ENCODE results near the gene DDT. TPM values are rescaled to one million over a fixed set of nuclear protein-coding genes. Genes with fewer than 3 reads are reported as not detected.
"Not testable (repeated sequence)": the region's sequence is repeated elsewhere in the genome, so short reads cannot be mapped to it uniquely, and the experiment has no call there.

The DDT gene
- total RNA-seq, 1 experiment from 2014 or later = 101 TPM

DNA sequence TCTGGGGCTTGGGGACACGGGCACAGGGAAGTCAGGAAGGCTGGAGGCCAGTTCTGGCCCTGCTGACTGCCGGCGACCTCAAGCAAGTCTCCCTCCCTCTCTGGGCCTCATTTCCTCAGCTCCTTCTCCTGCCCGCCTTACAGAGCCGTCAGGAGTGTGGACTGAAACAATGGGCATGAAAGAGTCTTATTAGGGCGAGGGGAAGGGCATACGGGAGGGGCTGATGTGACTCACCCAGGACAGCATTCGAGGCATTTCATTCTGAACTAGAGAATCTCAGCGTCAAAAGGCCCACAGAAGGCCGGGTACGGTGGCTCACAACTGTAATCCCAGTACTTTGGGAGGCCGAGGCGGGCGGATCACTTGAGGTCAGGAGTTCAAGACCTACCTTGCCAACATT is 34.1 kb downstream of the DDT start:
- intact Hi-C loops (cut with micrococcal nuclease; ENCODE audit: unreplicated experiment); H3K4me3 Mint-ChIP-seq (ENCODE audit: low read depth, unreplicated experiment); CTCF ChIA-PET; H3K9me3 Mint-ChIP-seq (ENCODE audit: low read depth, unreplicated experiment); H3K27ac Mint-ChIP-seq (ENCODE audit: unreplicated experiment); DNase-seq; H3K27me3 Mint-ChIP-seq (ENCODE audit: unreplicated experiment); BruUV-seq (replicated peaks); H3K36me3 Mint-ChIP-seq (ENCODE audit: insufficient read depth, unreplicated experiment); H3K4me1 Mint-ChIP-seq (ENCODE audit: low read depth, unreplicated experiment): not testable (repeated sequence)

DNA sequence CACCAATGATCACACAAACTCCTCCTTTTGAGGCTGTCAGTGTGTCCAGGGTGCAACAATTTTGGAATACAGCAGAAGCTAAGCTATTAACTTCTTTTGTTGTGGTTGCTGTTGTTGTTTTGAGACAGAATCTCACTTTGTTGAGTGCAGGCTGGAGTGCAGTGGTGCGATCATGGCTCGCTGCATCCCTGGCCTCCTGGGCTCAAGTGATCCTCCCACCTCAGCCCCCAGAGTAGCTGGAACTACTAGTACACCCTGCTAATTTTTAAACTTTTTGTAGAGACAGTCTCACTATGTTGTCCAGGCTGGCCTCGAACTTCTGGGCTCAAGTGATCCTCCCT is 35.3 kb downstream of the DDT start:
- no peaks in the 10 kb centered on the region for H3K27me3 Mint-ChIP-seq (ENCODE audit: unreplicated experiment)
- no peak overlapping the region for H3K27ac Mint-ChIP-seq (ENCODE audit: unreplicated experiment)
- intact Hi-C loops (cut with micrococcal nuclease; ENCODE audit: unreplicated experiment) = no loop called here
- H3K4me3 Mint-ChIP-seq (ENCODE audit: low read depth, unreplicated experiment) = no peak overlapping the region
- H3K4me1 Mint-ChIP-seq (ENCODE audit: low read depth, unreplicated experiment) = no peaks in the 10 kb centered on the region
- no TSS peak for BruUV-seq (replicated peaks)
- CTCF ChIA-PET = interaction anchor here (0.7 to 0.8 kb wide), 2 partner anchors 45 to 75 kb away, joined by 3 read pairs; partner anchors contain the start of gene MIF
- no peaks in the 10 kb centered on the region for H3K9me3 Mint-ChIP-seq (ENCODE audit: low read depth, unreplicated experiment)
- H3K36me3 Mint-ChIP-seq (ENCODE audit: insufficient read depth, unreplicated experiment) = no peaks in the 10 kb centered on the region
- DNase-seq = no peak
- TF ChIP-seq, protein P1, sequence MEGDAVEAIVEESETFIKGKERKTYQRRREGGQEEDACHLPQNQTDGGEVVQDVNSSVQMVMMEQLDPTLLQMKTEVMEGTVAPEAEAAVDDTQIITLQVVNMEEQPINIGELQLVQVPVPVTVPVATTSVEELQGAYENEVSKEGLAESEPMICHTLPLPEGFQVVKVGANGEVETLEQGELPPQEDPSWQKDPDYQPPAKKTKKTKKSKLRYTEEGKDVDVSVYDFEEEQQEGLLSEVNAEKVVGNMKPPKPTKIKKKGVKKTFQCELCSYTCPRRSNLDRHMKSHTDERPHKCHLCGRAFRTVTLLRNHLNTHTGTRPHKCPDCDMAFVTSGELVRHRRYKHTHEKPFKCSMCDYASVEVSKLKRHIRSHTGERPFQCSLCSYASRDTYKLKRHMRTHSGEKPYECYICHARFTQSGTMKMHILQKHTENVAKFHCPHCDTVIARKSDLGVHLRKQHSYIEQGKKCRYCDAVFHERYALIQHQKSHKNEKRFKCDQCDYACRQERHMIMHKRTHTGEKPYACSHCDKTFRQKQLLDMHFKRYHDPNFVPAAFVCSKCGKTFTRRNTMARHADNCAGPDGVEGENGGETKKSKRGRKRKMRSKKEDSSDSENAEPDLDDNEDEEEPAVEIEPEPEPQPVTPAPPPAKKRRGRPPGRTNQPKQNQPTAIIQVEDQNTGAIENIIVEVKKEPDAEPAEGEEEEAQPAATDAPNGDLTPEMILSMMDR (IDR thresholded peaks at IDR 0.05; ENCODE audit: unreplicated experiment) = no peak

DNA sequence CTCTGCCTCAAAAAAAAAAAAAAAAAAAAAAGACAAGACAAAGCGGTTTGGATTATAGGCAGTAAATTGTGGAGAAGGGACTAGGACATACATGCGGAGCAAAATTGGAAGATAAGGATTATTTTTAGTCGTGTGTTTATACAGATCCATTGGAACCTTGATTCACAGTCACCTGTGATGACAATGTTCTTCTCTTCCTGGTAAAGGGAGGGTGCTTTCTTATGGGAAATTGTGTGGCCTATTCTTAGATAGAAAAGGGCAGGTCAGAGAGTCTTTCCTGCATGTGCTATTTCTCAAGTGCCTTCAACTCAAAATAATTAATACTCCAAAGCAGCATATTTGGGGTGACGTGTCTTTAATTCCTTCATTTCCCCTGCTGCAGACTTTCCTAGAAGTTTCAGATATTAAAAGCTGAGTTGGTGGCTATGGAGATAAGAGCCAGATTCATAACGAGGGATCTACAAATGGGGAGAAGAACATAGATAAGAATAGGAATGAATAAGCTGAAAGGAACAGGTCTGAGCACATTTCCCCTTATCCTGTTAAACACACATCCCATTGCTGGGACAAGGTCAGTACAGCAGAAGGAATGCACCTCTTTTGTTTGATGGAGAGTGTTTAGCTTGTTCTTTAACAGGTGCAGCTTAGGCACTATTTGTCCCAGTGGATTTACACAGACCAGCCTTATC is 35.8 kb downstream of the DDT start:
- TF ChIP-seq, protein P1 (IDR thresholded peaks at IDR 0.05; ENCODE audit: unreplicated experiment) = no peak
- H3K27ac Mint-ChIP-seq (ENCODE audit: unreplicated experiment) = no peak overlapping the region
- CTCF ChIA-PET = interaction anchor here (0.7 to 0.8 kb wide), 2 partner anchors 44 to 74 kb away, joined by 3 read pairs; partner anchors contain the start of gene MIF
- H3K36me3 Mint-ChIP-seq (ENCODE audit: insufficient read depth, unreplicated experiment) = no peaks in the 10 kb centered on the region
- no peaks in the 10 kb centered on the region for H3K4me1 Mint-ChIP-seq (ENCODE audit: low read depth, unreplicated experiment)
- BruUV-seq (replicated peaks) = no TSS peak
- H3K4me3 Mint-ChIP-seq (ENCODE audit: low read depth, unreplicated experiment) = no peak overlapping the region
- no peaks in the 10 kb centered on the region for H3K27me3 Mint-ChIP-seq (ENCODE audit: unreplicated experiment)
- no peaks in the 10 kb centered on the region for H3K9me3 Mint-ChIP-seq (ENCODE audit: low read depth, unreplicated experiment)
- DNase-seq = no peak
- intact Hi-C loops (cut with micrococcal nuclease; ENCODE audit: unreplicated experiment) = no loop called here

DNA sequence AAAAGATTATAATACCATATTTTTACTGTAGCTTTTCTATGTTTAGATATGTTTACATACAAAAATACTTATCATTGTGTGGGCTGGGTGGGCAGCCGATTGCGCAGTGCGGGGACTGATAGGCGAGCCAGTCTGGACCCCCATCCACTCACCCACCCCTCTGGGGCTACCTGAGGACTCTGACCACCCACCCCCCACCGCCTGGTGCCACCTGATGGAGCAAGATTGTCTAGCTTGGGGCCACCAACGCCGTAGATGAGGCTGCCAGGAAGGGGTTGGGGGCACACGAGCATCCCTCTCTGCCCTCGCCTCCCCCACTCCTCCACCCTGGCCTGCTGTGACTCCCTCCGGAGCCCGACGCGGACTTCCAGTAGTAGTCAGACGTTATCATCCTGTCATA is 47.7 kb downstream of the DDT start:
- no TSS peak for BruUV-seq (replicated peaks)
- no peaks in the 10 kb centered on the region for H3K27me3 Mint-ChIP-seq (ENCODE audit: unreplicated experiment)
- CTCF ChIA-PET = interaction anchor here (0.7 kb wide), 1 partner anchor 297 kb away, joined by 3 read pairs; no protein-coding TSS in a partner anchor
- peaks cover 8% of the 10 kb centered on the region for H3K9me3 Mint-ChIP-seq (ENCODE audit: low read depth, unreplicated experiment)
- no peak overlapping the region for H3K4me3 Mint-ChIP-seq (ENCODE audit: low read depth, unreplicated experiment)
- DNase-seq = no peak
- H3K27ac Mint-ChIP-seq (ENCODE audit: unreplicated experiment) = no peak overlapping the region
- TF ChIP-seq, protein P1 (IDR thresholded peaks at IDR 0.05; ENCODE audit: unreplicated experiment) = no peak
- H3K36me3 Mint-ChIP-seq (ENCODE audit: insufficient read depth, unreplicated experiment) = peaks cover 21% of the 10 kb centered on the region
- H3K4me1 Mint-ChIP-seq (ENCODE audit: low read depth, unreplicated experiment) = no peaks in the 10 kb centered on the region
- intact Hi-C loops (cut with micrococcal nuclease; ENCODE audit: unreplicated experiment) = no loop called here

DNA sequence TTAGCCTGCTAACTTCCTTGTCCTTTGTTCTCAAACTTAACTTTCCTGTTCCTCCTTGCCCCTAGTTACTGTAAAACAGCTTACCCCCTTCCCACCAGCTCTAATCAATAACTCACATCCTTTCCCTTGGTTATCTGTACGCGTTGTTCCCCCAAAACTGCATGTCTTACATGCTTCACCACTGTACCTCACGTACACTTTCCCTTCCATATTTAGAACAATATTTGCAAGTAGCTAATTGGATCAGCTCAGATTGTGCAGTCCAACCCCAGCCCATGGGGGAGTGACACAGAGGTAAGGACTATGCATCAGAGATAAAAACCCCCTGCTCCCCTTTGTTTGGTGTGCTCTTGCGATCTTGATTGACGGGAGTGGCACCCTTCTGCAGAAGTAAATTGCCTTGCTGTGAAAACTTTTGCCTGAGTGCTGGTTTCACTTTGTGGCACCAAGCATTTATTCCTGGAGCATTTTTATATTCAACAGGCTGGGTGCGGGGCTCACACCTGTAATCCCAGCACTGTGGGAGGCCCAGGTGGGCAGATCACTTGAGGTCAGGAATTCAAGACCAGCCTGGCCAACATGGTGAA is 49.1 kb downstream of the DDT start:
- no peak for DNase-seq
- Mint-ChIP-seq H3K9me3 (ENCODE audit: low read depth, unreplicated experiment) (peaks cover 4% of the 10 kb centered on the region), H3K4me1 (ENCODE audit: low read depth, unreplicated experiment) (no peaks in the 10 kb centered on the region), H3K27me3 (ENCODE audit: unreplicated experiment) (no peaks in the 10 kb centered on the region), H3K4me3 (ENCODE audit: low read depth, unreplicated experiment) (no peak overlapping the region), H3K36me3 (ENCODE audit: insufficient read depth, unreplicated experiment) (peaks cover 31% of the 10 kb centered on the region), H3K27ac (ENCODE audit: unreplicated experiment) (no peak overlapping the region)
- TF ChIP-seq, protein P1 (IDR thresholded peaks at IDR 0.05; ENCODE audit: unreplicated experiment) = no peak
- no TSS peak for BruUV-seq (replicated peaks)
- CTCF ChIA-PET = no interaction called here
- intact Hi-C loops (cut with micrococcal nuclease; ENCODE audit: unreplicated experiment) = no loop called here
